HAP-1 (cell line): ENCODE data around the gene TSHZ2.

Experiments
- DNase-seq, 2 experiments: peaks; one replicate each; pipeline ENCODE4 v3.0.0-alpha.2; 2016 to 2020; ENCODE audit warnings: low spot score in 2 of 2
- H3K27me3 ChIP-seq: fragments of 250-450 bp; sonication (Bioruptor Pico); 2 replicates; pipeline ENCODE4 v1.5.1; 2020; ENCODE audit warnings: low read depth, mild to moderate bottlenecking, moderate library complexity
- H3K36me3 ChIP-seq: fragments of 250-450 bp; sonication (Bioruptor Pico); replicated peaks from 2 replicates; pipeline ENCODE4 v1.5.1; 2020; ENCODE audit warnings: mild to moderate bottlenecking
- H3K4me1 ChIP-seq: fragments of 250-450 bp; sonication (Bioruptor Pico); 2 replicates; pipeline ENCODE4 v1.5.1; 2020; ENCODE audit warnings: mild to moderate bottlenecking
- H3K4me3 ChIP-seq: fragments of 250-450 bp; sonication (Bioruptor Pico); 2 replicates; pipeline ENCODE4 v1.5.1; 2020; ENCODE audit warnings: mild to moderate bottlenecking, moderate library complexity
- H3K9me3 ChIP-seq: fragments of 250-450 bp; sonication (Bioruptor Pico); 2 replicates; pipeline ENCODE4 v1.5.1; 2020; ENCODE audit warnings: mild to moderate bottlenecking, moderate library complexity
- in situ Hi-C: fragments of 300-500 bp; cut with MboI; formaldehyde crosslinking; loops from 3 replicates; pipeline ENCODE4 v1.14.3; 2020; ENCODE audit warnings: low sequenced_read_pairs, inconsistent platforms, mixed read lengths

Gene TSHZ2

DNA sequence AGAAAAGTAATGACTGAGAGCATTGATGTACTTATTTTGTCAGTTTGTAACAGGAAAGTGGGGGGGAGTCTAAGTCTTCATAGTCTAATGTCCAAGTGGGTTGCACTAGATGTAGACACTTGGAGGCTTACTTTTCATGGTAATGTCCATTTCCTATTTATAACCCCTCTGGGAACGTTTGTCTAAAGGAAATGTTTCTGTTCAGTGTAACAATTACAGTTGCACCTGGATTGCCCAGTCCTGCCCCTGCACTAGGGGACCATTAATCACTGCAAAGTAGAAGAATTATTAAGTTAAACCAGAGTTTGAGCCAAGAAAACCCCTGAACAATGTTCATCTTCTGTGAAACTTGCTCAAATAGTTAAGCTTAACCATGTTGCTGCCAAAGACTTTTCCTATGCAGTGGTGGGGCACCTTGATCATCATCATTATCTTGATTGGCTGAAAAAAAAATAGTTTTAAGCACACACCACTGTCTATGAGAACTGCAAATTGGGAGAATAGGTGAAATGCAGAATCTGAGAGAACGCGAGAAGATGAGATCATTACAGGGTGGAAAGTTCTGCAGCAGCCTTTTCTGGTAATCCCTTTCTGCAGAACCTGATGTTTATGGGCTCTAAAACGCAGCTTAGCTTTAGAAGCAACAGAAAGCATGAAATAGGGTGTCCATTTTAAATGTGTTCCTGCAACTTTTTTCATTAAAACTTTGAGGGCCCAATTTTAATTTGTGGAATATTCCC, 515.5 kb downstream of the TSHZ2 start:
- DNase-seq = no peak
- Histone ChIP-seq H3K27me3 (peaks cover 6% of the 10 kb centered on the region; the same call in 1 of the 2 replicates), H3K4me3 (no peak overlapping the region), H3K9me3 (no peaks in the 10 kb centered on the region), H3K4me1 (no peaks in the 10 kb centered on the region), H3K36me3 (no peaks in the 10 kb centered on the region)
- in situ Hi-C loops = no loop called here

- H3K4me1 ChIP-seq = no peaks in the 10 kb centered on the region
- in situ Hi-C loops = no loop called here
- no peak overlapping the region for H3K4me3 ChIP-seq
- H3K36me3 ChIP-seq = no peaks in the 10 kb centered on the region
- no peaks in the 10 kb centered on the region for H3K9me3 ChIP-seq
- DNase-seq = no peak
- peaks cover 6% of the 10 kb centered on the region; the same call in 1 of the 2 replicates for H3K27me3 ChIP-seq
Observed at GRCh38 chr20:53488775-53489272, 516.7 kb downstream of the TSHZ2 start.

DNA sequence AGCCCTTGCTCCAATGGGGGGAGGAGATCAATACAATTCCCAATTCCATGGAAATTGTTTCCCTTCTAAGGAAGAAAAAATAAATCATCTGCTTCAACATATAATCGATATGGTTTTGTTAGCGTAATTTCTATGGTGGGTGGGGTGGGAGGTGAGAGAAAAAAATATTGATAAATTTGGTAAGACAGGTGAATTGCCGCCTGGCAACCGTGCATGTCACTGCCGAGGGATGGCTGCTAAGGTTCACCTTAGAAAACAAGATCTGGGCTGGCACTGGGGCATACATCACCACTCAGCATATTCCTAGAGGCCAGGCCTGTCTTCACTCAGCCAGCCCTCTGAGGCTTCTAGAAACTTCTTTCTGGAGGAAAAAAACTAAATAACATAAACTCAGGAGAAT, 517.4 kb downstream of the TSHZ2 start:
- Histone ChIP-seq H3K36me3 (no peaks in the 10 kb centered on the region), H3K4me3 (no peak overlapping the region), H3K4me1 (peaks cover 3% of the 10 kb centered on the region), H3K9me3 (no peaks in the 10 kb centered on the region), H3K27me3 (peaks cover 6% of the 10 kb centered on the region; the same call in 1 of the 2 replicates)
- in situ Hi-C loops = no loop called here
- DNase-seq = no peak

DNA sequence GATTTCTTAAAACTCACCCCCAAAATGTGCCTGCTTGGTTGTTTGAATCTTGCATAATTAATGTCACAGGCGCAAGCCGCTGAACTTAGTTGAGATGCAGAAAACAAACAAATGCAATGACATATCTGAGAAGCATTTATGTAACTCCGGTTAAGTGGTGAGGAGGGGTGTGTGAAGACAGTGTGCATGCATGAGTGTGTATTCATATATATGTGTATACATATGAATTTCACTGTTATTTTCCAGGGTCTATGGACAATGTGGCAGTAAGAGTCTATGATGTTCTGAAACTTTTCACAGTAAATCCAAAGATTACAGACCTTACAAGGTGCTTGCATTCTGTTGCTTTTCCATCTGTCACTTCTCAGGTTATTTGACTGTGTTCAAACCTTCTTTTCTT, 518.5 kb downstream of the TSHZ2 start:
- Histone ChIP-seq H3K36me3 (no peaks in the 10 kb centered on the region), H3K9me3 (no peaks in the 10 kb centered on the region), H3K4me3 (no peak overlapping the region), H3K4me1 (peaks cover 10% of the 10 kb centered on the region), H3K27me3 (peaks cover 6% of the 10 kb centered on the region; the same call in 1 of the 2 replicates)
- DNase-seq = no peak
- in situ Hi-C loops = no loop called here

GRCh38 chr20:53491462-53491861, 519.3 kb downstream of the TSHZ2 start:
- peaks cover 10% of the 10 kb centered on the region for H3K4me1 ChIP-seq
- no peaks in the 10 kb centered on the region for H3K36me3 ChIP-seq
- peaks cover 6% of the 10 kb centered on the region; the same call in 1 of the 2 replicates for H3K27me3 ChIP-seq
- no peaks in the 10 kb centered on the region for H3K9me3 ChIP-seq
- DNase-seq = no peak
- in situ Hi-C loops = no loop called here
- no peak overlapping the region for H3K4me3 ChIP-seq

DNA sequence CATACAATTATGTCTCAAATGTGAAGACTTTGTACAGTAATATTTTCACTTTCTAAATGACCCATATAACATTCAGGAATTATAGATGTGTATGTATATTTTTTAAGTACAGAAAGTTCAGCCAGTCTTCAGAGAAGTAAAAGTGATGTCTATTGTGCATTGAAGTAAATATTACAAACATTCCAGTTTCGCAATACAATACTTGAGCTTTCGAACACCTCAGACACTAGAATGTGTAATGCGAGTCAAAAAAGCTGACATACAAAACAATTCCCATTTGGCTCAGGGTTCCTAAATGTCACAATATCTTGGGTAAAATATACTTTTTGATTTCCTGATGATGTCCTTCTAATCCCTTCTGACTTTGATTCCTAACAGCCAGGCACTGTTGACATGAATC, 520.1 kb downstream of the TSHZ2 start:
- Histone ChIP-seq H3K9me3 (no peaks in the 10 kb centered on the region), H3K36me3 (no peaks in the 10 kb centered on the region), H3K27me3 (peaks cover 6% of the 10 kb centered on the region; the same call in 1 of the 2 replicates), H3K4me3 (no peak overlapping the region), H3K4me1 (peaks cover 10% of the 10 kb centered on the region)
- in situ Hi-C loops = no loop called here
- no peak for DNase-seq

DNA sequence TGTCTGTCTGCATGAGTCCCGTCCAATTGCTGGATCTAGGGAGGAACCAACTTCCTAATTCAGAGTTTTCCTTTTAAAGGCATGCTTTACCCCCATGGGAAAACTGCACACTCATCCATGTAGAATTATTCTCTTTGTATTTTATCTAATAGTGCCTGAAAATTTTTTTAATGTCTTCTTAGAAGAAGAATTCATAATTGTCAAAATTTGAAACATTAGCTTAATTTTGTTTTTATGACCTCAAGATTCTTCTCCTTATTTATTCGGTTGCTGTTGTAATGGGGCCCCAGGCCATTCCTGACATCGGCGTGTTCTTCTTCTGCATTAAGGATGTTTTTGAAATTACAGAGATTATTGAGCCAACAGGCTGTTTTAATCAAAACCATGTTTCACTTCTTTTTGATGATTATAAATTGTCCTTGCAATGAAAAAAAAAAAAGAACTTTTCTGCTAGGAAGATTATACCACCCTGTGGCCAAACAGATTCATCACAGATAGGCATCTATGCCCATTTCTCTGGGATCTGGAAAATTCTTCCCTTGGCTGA, 521.2 kb downstream of the TSHZ2 start:
- in situ Hi-C loops = no loop called here
- H3K4me1 ChIP-seq = peaks cover 10% of the 10 kb centered on the region

GRCh38 chr20:53494753-53495152, 522.6 kb downstream of the TSHZ2 start:
- no peaks in the 10 kb centered on the region for H3K36me3 ChIP-seq
- no peak overlapping the region for H3K4me3 ChIP-seq
- peaks cover 10% of the 10 kb centered on the region for H3K4me1 ChIP-seq
- in situ Hi-C loops = no loop called here
- H3K27me3 ChIP-seq = no peaks in the 10 kb centered on the region
- DNase-seq = no peak
- H3K9me3 ChIP-seq = no peaks in the 10 kb centered on the region

More for the DNA sequence above, 521.2 kb downstream of the TSHZ2 start:
- Histone ChIP-seq H3K4me3 (no peak overlapping the region), H3K9me3 (no peaks in the 10 kb centered on the region), H3K36me3 (no peaks in the 10 kb centered on the region), H3K27me3 (0 out of 2 replicates have a peak, but pooled peaks cover 2% of the 10 kb centered on the region)
- no peak for DNase-seq

DNA sequence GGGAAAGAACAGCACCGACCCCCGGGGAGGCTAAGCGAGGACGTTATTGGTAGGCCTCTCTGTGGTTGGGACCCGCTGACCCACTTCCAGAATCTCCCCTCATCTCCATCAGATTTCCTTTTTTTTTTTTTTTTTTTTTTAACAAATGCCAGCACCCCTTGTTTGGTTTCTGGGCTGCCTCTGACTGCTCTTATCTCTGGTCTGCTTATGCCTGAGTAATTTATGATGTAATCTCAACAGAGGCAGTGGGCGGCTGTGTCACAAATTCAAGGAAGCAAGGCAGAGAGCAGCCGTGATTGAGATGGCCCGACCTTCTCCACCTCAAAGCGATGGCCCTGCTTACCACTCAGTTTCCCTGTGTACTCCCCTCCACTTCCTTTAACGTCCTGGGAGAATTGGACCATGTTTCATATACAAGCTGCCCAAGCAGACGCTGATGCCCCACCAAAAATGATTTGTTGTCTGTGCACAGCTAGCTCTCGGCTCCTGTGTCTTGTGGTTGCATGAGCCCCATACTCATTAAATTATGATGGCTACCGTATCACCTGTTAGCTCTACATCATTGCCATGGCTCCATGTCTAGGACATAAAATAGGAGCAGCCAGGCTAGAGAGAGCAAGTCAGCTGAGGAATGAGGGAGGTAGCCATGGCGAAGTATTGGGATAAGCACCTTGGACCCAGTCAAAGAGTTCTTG, 523.4 kb downstream of the TSHZ2 start:
- Histone ChIP-seq H3K36me3 (no peaks in the 10 kb centered on the region), H3K27me3 (no peaks in the 10 kb centered on the region), H3K4me3 (no peak overlapping the region), H3K9me3 (no peaks in the 10 kb centered on the region), H3K4me1 (peaks cover 10% of the 10 kb centered on the region)
- DNase-seq = no peak
- in situ Hi-C loops = no loop called here

- Histone ChIP-seq H3K36me3 (no peaks in the 10 kb centered on the region), H3K27me3 (no peaks in the 10 kb centered on the region), H3K4me1 (peaks cover 10% of the 10 kb centered on the region), H3K9me3 (no peaks in the 10 kb centered on the region), H3K4me3 (no peak overlapping the region)
- in situ Hi-C loops = no loop called here
- no peak for DNase-seq
Observed at GRCh38 chr20:53497246-53497645, 525.1 kb downstream of the TSHZ2 start.

DNA sequence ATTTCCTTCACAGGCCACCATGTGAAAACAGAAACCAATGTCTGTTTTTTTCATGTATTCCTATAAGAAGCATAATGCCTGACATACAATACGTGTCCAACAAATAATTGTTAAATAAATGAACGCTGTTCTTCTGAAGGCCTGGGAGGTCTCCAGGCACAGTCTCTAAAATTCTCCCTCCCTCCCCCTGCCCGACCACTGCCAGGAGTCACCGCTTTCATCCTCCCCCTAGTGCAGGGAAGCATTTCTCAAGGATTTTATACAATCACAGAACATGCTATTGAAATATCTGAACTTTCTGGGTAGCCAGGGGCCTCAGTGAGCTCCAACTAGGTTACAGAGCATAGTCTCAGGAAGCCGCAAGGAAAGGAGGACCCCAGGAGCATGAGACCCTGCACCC, 526.2 kb downstream of the TSHZ2 start:
- no peak for DNase-seq
- Histone ChIP-seq H3K27me3 (no peaks in the 10 kb centered on the region), H3K9me3 (no peaks in the 10 kb centered on the region), H3K4me3 (no peak overlapping the region), H3K4me1 (peaks cover 10% of the 10 kb centered on the region), H3K36me3 (no peaks in the 10 kb centered on the region)
- in situ Hi-C loops = no loop called here

DNA sequence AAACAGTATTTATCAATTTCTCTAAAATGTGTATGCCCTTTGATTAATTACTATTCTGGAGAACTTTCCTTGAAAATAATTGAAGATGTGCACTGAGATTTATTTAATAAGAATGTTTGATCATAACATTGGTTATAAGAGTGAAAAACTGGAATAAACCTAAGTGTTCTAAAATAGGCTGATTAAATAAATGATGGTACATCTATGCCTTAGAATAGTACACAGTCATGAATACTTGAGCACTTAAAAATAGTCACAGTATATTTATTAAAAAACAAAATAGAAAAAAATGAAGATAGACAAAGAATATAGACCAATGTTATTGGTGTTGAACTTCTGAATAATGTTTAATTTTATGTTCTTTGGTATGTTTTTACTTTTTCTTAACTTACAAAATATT, 528.5 kb downstream of the TSHZ2 start:
- no peaks in the 10 kb centered on the region for H3K27me3 ChIP-seq
- no peaks in the 10 kb centered on the region for H3K9me3 ChIP-seq
- no peaks in the 10 kb centered on the region for H3K36me3 ChIP-seq
- no peaks in the 10 kb centered on the region for H3K4me1 ChIP-seq
- in situ Hi-C loops = no loop called here
- H3K4me3 ChIP-seq = no peak overlapping the region
- DNase-seq = no peak

DNA sequence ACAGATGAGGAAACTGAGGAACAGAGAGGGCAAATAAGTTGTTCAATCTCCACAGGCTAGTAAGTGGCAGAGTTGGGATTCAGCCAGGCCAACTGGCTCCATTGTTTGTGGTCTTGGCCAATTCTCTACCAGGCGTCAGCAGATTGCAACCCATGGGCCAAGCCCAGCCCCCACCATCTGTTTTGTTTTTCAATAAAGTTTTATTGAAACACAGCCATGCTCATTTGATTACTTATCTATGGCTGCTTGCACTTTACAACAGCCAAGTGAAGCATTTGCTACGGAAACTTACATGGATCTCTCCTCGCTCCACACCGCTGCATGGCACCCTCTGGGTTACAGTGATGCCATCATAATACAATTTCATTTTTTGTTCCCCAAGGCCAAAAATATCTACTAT, 530.7 kb downstream of the TSHZ2 start:
- in situ Hi-C loops = no loop called here
- H3K36me3 ChIP-seq = no peaks in the 10 kb centered on the region
- DNase-seq = no peak
- no peak overlapping the region for H3K4me3 ChIP-seq
- H3K27me3 ChIP-seq = no peaks in the 10 kb centered on the region
- H3K4me1 ChIP-seq = no peaks in the 10 kb centered on the region
- H3K9me3 ChIP-seq = no peaks in the 10 kb centered on the region

- no peaks in the 10 kb centered on the region for H3K9me3 ChIP-seq
- H3K4me3 ChIP-seq = no peak overlapping the region
- DNase-seq = no peak
- in situ Hi-C loops = no loop called here
- H3K36me3 ChIP-seq = no peaks in the 10 kb centered on the region
- H3K27me3 ChIP-seq = no peaks in the 10 kb centered on the region
- no peaks in the 10 kb centered on the region for H3K4me1 ChIP-seq
Observed at GRCh38 chr20:53503517-53503919, 531.4 kb downstream of the TSHZ2 start.
